Measurements from ENCODE around the gene GORASP1.
A peak's percentile ranks its signal among the peaks of the same experiment; 100 is the strongest.

DNA sequence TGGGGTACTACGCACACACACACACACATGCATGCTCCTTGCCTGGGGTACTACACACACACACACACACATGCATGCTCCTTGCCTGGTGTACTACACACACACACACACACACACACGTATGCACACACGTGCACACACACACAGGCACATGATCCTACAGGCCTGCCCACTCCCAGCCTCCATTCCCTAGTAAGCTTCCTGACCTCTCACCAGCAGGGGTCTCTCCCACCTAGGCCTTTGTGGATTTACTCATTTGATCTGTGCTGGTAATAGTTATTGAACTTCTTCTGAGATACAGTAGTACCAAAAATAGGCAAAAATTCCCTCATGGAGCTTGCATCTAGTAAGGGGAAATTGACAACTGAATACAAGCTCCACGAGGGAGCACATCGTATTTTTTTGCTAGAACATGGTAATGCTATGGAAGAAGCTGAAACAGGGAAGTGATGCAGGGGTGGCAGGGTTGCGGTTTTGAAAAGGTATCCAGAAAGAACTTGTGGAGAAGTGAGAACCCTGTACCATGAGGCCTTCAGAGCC lies 19.2 kb upstream of the GORASP1 start:
- TF ChIP-seq, protein P1, sequence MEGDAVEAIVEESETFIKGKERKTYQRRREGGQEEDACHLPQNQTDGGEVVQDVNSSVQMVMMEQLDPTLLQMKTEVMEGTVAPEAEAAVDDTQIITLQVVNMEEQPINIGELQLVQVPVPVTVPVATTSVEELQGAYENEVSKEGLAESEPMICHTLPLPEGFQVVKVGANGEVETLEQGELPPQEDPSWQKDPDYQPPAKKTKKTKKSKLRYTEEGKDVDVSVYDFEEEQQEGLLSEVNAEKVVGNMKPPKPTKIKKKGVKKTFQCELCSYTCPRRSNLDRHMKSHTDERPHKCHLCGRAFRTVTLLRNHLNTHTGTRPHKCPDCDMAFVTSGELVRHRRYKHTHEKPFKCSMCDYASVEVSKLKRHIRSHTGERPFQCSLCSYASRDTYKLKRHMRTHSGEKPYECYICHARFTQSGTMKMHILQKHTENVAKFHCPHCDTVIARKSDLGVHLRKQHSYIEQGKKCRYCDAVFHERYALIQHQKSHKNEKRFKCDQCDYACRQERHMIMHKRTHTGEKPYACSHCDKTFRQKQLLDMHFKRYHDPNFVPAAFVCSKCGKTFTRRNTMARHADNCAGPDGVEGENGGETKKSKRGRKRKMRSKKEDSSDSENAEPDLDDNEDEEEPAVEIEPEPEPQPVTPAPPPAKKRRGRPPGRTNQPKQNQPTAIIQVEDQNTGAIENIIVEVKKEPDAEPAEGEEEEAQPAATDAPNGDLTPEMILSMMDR (IDR thresholded peaks at IDR 0.05; ENCODE audit: insufficient read depth, low read depth, low read length) = peak; percentile 48
- no peak for TF ChIP-seq EZH2 (IDR thresholded peaks at IDR 0.05; ENCODE audit: insufficient read depth, low read length)

Data from astrocyte (in vitro differentiated cells and primary cell).